Tibial nerve (tissue), 4 donors: ENCODE measurements around the gene UGT1A3. TPM values are rescaled to one million over a fixed set of nuclear protein-coding genes. Genes with fewer than 3 reads are reported as not detected.

Experiments
- DNase-seq, 2 donors: peaks; one replicate each; pipeline ENCODE4 v3.0.0-alpha.2; 2019; ENCODE audit warnings: low spot score in 2 of 2
- H3K27ac ChIP-seq, 4 donors: fragments of 200-600 bp; sonication (generic) in 3 of 4; one replicate each; pipeline ENCODE4 v1.5.1; 2017 to 2019; ENCODE audit warnings: mild to moderate bottlenecking in 1 of 4
- H3K27me3 ChIP-seq, 2 donors: fragments of 200-600 bp; sonication (generic) in 1 of 2; one replicate each; pipeline versions ENCODE4 v1.5.1 to v1.6.0; 2017 to 2019
- H3K36me3 ChIP-seq, 3 donors: fragments of 200-600 bp; sonication (generic); one replicate each; pipeline ENCODE4 v1.5.1; 2018 to 2019
- H3K4me1 ChIP-seq, 4 donors: fragments of 200-600 bp; sonication (generic) in 3 of 4; one replicate each; pipeline ENCODE4 v1.5.1; 2017 to 2019
- H3K4me3 ChIP-seq, 4 donors: fragments of 200-600 bp; sonication (generic) in 3 of 4; one replicate each; pipeline ENCODE4 v1.5.1; 2017 to 2019; ENCODE audit warnings: mild to moderate bottlenecking in 1 of 4, moderate library complexity in 1 of 4
- H3K9me3 ChIP-seq, 4 donors: fragments of 200-600 bp; sonication (generic) in 3 of 4; one replicate each; pipeline ENCODE4 v1.5.1; 2017 to 2019
- CTCF ChIP-seq, 5 experiments: fragments of 200-600 bp in 3 of 5; fragments of 450-650 bp in 2 of 5; sonication (generic) in 3 of 5; IDR thresholded peaks; one replicate each; pipeline ENCODE4 v1.5.1; 2016 to 2019; ENCODE audit warnings: antibody characterized with exemption in 5 of 5, mild to moderate bottlenecking in 3 of 5, moderate library complexity in 2 of 5
- EP300 ChIP-seq, 2 donors: sonication (generic); formaldehyde crosslinking; IDR thresholded peaks; one replicate each; pipeline ENCODE4 v1.6.1; 2017; ENCODE audit warnings: antibody characterized with exemption in 2 of 2, mild to moderate bottlenecking in 1 of 2
- POLR2A ChIP-seq, 2 donors: fragments of 450-650 bp; IDR thresholded peaks; one replicate each; pipeline ENCODE4 v1.6.1; 2017; ENCODE audit warnings: antibody characterized with exemption in 2 of 2, mild to moderate bottlenecking in 2 of 2, moderate library complexity in 2 of 2
- WGBS, 2 donors: methylation state at CpG; one replicate each; pipeline ENCODE4 v1.1.5; 2018; 5-methylcytosine and 5-hydroxymethylcytosine counted together
- total RNA-seq, 4 donors: library from RNA; depleted of rRNA; stranded (reverse); fragments of >200 nt; gene quantifications; one replicate each; pipeline ENCODE4 v1.1.0, GENCODE V29; 2016

The UGT1A3 gene
- total RNA-seq, 4 donors from 2014 or later = not detected

- Histone ChIP-seq H3K4me3 (no peak overlapping the region), H3K27ac (no peak overlapping the region), H3K4me1 (no peaks in the 10 kb centered on the region), H3K36me3 (no peaks in the 10 kb centered on the region), H3K9me3 (no peaks in the 10 kb centered on the region), H3K27me3 (no peaks in the 10 kb centered on the region)
- TF ChIP-seq CTCF (IDR thresholded peaks at IDR 0.05) = no peak
- TF ChIP-seq EP300 (IDR thresholded peaks at IDR 0.05) = no peak
- TF ChIP-seq POLR2A (IDR thresholded peaks at IDR 0.05) = no peak
- no peak for DNase-seq
- WGBS, 2 donors = 86 to 93% methylated on average over 9 of the region's 9 CpGs
These were observed 67.4 kb downstream of the UGT1A3 start for GRCh38 chr2:233796254-233796653.

GRCh38 chr2:233798335-233799086 is 69.7 kb downstream of the UGT1A3 start:
- no peak for DNase-seq
- no peak overlapping the region for H3K4me3 ChIP-seq
- H3K27me3 ChIP-seq = no peaks in the 10 kb centered on the region
- no peaks in the 10 kb centered on the region for H3K36me3 ChIP-seq
- no peaks in the 10 kb centered on the region for H3K9me3 ChIP-seq
- H3K4me1 ChIP-seq = no peaks in the 10 kb centered on the region
- TF ChIP-seq POLR2A (IDR thresholded peaks at IDR 0.05) = no peak
- TF ChIP-seq CTCF (IDR thresholded peaks at IDR 0.05) = no peak
- no peak for TF ChIP-seq EP300 (IDR thresholded peaks at IDR 0.05)
- no peak overlapping the region for H3K27ac ChIP-seq
- 72 to 77% methylated on average over 14 of the region's 14 CpGs for WGBS, 2 donors

GRCh38 chr2:233799087-233799665 is 70.3 kb downstream of the UGT1A3 start:
- no peaks in the 10 kb centered on the region for H3K36me3 ChIP-seq
- H3K9me3 ChIP-seq = no peaks in the 10 kb centered on the region
- TF ChIP-seq EP300 (IDR thresholded peaks at IDR 0.05) = no peak
- no peak for TF ChIP-seq CTCF (IDR thresholded peaks at IDR 0.05)
- TF ChIP-seq POLR2A (IDR thresholded peaks at IDR 0.05) = no peak
- no peak overlapping the region for H3K27ac ChIP-seq
- no peak for DNase-seq
- no peaks in the 10 kb centered on the region for H3K4me1 ChIP-seq
- H3K4me3 ChIP-seq = no peak overlapping the region
- no peaks in the 10 kb centered on the region for H3K27me3 ChIP-seq
- 56 to 62% methylated on average over 7 of the region's 7 CpGs for WGBS, 2 donors

GRCh38 chr2:233799716-233800115 is 70.9 kb downstream of the UGT1A3 start:
- Histone ChIP-seq H3K9me3 (no peaks in the 10 kb centered on the region), H3K4me1 (no peaks in the 10 kb centered on the region), H3K27ac (no peak overlapping the region), H3K4me3 (no peak overlapping the region), H3K36me3 (no peaks in the 10 kb centered on the region), H3K27me3 (no peaks in the 10 kb centered on the region)
- no peak for DNase-seq
- WGBS, 2 donors = 54 to 76% methylated on average over 5 of the region's 5 CpGs
- TF ChIP-seq EP300 (IDR thresholded peaks at IDR 0.05) = no peak
- TF ChIP-seq CTCF (IDR thresholded peaks at IDR 0.05) = no peak
- TF ChIP-seq POLR2A (IDR thresholded peaks at IDR 0.05) = no peak

- H3K27me3 ChIP-seq = no peaks in the 10 kb centered on the region
- no peaks in the 10 kb centered on the region for H3K4me1 ChIP-seq
- WGBS, 2 donors = 78 to 81% methylated on average over 7 of the region's 7 CpGs
- no peak for DNase-seq
- no peaks in the 10 kb centered on the region for H3K9me3 ChIP-seq
- no peak for TF ChIP-seq EP300 (IDR thresholded peaks at IDR 0.05)
- TF ChIP-seq CTCF (IDR thresholded peaks at IDR 0.05) = no peak
- no peak for TF ChIP-seq POLR2A (IDR thresholded peaks at IDR 0.05)
- H3K4me3 ChIP-seq = no peak overlapping the region
- H3K36me3 ChIP-seq = no peaks in the 10 kb centered on the region
- no peak overlapping the region for H3K27ac ChIP-seq
These were observed 71.4 kb downstream of the UGT1A3 start for GRCh38 chr2:233800208-233800607.
